Left renal cortex interstitium (tissue), 4 donors: ENCODE measurements around the gene LDLRAD3. TPM values are rescaled to one million over a fixed set of nuclear protein-coding genes. Genes with fewer than 3 reads are reported as not detected.
"Not testable (repeated sequence)": the region's sequence is repeated elsewhere in the genome, so short reads cannot be mapped to it uniquely, and the experiment has no call there.

Experiments used
- DNase-seq, 4 donors: peaks; one replicate each; pipeline ENCODE4 v3.0.0-alpha.2; 2013; ENCODE audit warnings: low read depth in 4 of 4, low spot score in 2 of 4, missing footprints in 1 of 4
- polyA plus RNA-seq, 4 donors: library from polyadenylated mRNA; unstranded; fragments of 120-200 nt; gene quantifications; one replicate each; pipeline ENCODE4 v1.2.1, GENCODE V29; 2013; ENCODE audit not compliant: insufficient read length in 4 of 4

LDLRAD3 gene
- polyA plus RNA-seq, 4 donors: 21.9 to 25.6 (median 24.4) TPM

DNA sequence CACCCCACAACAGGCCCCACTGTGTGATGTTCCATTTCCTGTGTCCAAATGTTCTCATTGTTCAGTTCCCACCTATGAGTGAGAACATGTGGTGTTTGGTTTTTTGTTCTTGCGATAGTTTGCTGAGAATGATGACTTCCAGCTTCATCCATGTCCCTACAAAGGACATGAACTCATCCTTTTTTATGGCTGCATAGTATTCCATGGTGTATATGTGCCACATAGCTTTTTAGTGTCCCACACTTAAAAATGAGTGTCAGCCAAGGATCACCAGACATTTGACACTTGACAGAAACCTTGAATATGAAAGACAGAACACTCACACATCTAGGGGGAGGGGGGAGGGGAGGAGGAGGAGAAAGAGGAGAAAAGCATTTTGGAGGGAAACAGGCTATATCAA is 245.9 kb downstream of the LDLRAD3 start:
- not testable (repeated sequence) for DNase-seq

DNA sequence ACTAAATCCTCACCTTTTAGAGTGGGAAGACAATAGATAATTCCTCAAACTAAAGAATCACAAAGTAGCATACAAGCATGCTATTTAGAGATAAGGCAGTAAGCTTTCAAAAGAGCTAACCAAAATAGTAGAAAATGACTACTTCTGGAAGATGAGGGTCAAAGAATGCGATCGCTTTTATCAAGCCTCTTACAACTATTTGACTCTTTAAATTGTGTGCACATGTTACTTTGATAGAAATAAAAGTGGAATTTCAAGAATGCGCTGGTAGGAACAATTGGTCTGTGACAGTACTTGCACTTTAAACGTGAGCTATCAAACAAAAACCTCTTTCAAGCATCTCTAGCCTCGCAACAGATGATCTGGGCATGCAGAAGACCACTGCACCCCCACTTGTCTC is 248.1 kb downstream of the LDLRAD3 start:
- no peak for DNase-seq

DNA sequence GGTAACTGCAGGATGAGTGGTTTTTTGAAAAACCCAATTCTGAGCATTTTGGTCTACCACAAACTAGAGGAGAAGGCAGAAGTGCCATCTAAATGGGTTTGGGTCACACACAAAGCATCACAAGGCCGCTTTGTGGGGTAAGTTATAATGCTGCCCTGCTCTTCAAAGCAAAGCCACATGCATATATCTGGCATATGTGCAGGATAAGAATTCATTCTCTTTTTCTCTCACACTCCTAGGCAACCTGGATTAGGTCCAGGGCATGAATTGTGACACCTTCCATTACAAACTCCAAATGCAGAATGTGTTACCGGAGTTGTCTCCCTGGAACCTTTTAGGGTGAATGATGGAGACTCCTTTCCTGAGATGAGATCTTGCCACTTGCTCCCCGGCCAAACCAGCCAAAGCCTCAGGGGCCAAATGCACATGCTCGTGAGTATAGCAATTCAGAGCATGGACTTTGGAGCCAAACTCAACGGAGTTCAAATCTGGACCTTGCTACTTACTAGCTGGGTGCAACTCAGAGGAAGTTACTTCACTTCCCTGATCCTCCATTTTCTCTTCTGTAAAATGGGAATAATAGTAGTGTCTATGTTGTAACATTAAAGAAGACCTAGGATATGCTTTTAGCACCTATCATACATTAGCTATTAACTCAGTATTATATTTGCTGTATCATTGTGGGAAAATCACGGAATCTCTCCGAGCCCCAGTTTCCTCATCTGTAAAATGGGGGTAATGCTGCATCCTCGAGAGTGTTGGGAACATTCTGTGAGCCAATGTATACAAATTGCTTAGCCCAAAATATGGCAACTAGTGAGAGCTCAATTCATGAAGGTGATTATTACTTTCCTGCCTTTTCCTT is 248.8 kb downstream of the LDLRAD3 start:
- DNase-seq: no peak

DNA sequence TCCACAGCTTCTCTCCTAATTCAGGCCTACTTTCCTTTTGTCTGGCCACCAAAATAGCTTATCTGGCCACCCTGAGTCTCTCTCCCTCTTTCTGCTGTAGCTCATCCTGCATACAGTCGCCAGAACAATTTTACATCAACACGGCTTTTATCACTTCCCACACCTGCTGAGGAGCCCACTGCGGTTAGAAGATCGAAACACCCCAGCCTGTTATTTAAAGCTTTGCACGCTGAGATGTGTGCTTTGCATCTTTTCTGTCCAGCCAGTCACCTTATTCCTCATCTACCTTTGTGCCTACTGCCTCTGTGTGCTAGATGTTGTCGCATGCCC is 249.4 kb downstream of the LDLRAD3 start:
- no peak for DNase-seq

DNA sequence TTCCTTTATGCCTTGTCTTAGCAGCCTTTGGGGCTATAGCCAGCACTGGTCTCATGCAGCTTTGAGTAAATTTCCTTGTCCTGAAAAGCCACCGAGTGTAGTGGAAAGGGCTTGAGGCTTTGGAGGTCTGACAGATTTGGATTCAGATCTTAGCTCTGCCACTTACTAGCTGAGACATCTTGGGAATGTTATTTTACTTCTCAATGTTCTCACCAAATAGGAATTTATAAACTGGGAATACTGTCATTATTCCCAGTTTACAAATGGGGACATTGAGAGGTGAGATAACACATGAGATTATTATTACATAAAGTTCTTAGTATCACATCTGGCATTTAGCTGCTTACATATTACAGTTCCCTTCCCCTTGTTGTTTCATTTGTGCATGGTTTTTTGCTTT is 249.9 kb downstream of the LDLRAD3 start:
- DNase-seq: no peak

DNA sequence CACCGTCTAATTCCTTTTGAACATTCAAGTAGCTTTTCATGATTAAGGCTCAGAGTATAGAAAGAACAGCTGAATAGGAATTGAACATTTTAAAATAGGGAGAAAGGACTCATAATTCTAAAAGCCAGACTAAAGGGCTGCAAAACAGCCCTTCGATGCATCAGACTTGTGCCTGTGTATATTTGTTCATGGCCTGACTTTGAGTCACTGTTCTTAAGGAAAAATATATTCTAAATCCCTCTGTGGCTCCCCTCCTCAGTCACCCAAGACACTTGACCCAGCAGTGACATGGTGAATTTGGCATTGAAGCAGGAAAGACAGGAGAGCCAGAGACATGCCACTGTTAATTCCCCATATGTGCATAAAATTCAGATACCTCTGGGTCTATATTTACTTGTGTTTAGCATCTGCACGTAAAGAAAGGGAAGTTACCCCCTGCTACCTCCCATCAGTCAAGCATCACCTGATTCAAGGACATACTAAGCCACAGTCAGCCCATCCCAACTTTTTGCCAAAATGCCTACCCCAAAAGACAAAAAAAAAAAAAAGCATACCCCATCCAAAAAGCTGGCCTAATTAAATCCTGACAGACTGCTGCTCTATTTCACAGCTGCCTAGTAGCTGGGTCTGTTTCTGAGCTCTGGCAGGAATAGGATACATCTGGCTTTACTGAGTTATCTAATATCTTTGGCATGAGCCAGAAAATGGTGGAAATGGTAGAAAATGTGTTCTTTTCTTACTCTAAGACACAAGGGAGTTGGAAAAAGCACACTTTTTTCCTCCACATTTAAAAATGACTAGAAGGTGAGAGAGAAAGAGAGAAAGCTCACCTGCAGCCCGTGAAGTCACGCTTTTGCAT is 251.9 kb downstream of the LDLRAD3 start:
- no peak for DNase-seq

DNA sequence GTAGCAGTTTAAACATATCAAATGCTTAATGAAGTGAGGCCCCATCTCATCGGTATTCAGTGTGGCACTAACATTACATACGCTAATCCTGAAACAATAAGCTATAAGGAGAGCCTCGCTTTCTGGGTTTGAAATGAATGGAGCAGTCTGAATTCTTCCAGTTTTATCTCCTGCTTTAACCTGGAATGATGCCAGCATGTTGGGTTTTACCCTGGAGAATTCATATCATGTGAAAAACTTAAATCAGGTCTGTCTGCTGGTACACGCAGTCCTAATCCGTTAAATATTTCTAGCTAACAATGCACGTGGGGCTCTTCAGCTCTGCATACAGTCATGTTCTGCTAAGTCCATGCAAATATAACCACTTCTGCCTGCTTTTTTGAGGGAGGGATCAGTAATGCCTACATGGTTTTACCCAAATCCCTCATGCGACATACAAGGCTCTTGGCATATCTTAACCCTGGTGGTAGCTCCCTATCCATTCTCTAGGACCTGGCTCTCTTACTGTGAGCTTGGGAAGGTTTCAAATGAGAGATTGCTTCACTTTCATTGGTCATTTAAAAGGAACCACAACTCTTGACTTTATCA is 252.6 kb downstream of the LDLRAD3 start:
- no peak for DNase-seq

DNA sequence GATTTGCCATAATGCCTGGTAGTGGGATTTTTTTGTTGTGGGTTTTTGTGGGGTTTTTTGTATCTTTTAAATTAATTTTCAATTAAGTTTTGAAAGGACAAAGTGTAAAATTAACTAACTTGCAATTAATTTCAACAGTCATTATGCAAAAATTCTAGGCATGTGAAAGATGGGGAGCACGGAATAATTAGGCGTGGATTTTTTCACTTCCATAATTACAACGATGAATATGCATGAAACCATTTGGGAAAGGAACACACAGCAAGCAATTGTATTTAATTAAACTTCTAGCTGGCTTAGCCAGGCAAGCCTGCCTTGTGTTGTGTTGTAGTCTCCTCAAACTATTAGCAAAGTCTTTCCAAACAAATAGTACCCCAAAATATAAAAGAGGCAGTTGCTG is 257.5 kb downstream of the LDLRAD3 start:
- no peak for DNase-seq

DNA sequence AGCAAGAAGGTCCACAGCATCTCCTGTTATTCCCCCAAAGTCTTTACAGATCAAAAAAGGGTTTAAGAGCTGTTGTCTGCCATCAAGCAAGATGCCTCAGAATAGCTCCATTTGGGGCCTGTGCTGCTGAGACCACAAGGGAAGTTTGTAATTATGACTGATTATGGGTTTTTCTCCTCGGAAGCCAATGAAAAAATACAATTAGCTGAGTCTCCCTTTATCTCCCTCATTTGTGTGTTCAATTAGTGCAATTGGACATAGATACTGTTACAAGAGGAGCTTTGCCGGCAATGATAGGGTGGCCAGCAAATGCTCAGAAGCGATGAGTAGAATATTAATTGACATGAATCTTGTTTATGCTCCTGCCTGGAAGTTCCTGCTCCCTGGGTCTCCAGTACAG is 261.7 kb downstream of the LDLRAD3 start:
- DNase-seq: no peak

DNA sequence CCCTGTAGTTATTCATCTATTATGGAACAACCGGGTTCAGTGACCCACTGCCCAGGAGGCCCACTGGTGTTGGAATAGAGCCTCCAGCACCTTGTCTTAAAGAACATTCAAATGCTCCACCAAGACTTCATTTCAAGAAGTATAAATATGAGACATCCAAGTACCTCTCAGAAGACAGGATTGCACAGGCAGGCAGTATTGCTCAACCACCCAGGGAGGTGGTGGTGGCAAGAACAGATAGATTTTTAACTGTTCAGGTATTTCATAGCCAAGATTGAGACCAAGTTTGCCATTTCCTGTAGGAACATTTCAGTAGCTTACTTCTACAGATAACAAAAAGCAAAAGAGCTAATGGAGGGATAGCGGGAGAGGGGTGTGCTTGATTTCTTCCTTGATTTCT is 266.7 kb downstream of the LDLRAD3 start:
- no peak for DNase-seq

DNA sequence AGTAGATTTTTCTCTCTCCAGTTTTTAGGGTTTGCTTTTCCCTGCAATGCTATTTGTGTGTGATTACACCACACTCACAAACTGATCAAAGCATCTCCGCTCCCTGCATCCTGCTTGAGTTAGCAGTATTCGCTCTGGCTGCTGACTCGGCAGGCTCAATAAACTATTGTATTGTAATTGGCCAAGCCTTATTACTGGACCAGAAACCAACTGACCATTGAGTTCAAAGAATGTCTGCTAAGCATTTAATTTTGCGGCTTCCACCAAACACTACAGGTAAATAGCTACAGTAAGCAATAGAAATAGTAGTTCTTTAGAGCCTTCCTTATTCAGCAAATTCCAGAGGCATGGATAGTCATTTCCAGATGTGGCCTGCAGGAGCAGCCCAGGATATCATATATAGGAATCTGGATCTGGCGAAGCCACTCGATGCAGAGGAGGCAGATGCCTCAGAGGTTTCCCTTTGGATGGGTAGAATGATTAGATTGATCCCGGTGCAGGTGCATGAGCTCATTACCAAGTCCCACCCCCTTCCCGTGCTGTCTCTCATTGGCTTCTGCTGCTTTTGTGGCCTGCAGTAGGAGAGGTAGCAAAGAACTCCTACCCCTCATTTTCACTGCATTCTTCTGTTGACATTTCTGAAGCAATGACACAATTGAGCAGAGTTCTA is 268.0 kb downstream of the LDLRAD3 start:
- DNase-seq: no peak

DNA sequence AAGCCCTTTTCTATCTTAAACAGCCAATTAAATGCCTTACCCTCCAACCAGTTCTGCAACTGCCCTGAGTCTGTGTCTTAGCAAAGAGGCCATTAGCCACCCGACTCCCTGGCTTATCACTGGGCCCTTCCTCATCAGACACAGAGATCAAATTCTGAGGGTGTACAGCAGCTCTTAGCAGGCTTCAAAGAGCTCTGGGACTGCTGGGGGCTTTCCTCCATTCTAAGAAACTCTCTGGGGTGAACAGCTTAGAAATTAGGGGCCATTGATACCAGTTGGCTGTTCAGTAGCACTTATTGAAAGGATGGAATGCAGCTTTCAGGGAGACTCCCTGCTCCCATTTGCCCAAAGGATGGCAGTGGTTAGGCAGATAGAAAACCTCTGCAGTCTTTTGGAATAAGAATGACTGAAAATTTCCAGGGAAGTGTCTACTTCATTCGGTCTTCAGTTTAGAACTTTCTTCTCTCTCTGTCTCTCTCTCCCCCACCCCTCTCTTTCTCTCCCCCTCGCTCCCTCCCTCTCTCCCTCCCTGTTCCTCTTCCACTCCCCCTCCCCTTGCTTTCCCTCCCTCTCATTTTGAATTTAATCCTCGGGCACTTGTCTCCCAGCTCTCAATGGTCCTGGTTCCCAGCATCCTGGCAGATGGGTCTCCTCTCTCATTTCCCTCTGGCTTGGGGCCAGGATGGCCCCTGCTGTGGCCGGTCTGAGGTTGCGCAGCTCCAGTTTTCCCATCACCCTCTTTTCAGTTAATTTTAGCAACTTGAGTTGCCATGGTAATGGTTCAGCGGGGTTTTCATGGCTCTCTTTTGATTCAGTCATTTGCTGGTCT is 268.9 kb downstream of the LDLRAD3 start:
- DNase-seq: no peak

DNA sequence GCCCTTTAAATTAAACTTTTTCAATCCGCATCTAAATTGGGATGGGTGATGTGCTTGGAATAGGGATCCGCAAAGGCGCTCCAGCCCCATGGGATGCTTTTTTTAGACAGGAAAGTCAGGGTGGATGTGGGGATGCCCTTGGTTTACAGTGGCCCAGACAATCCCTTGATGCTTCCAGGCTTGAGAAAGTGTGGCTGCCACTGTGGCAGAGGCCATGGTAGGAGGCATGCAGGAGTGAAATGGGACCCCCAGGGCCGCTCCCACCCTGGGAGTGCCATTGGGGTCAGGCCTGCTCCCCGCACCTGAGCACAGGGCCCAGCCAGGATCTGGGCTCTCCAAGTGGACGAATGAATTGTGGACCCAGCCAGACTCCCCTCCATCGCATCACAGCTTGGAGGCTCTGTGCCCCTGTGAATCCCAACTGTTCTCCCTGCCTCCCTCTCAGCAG is 269.6 kb downstream of the LDLRAD3 start:
- DNase-seq: no peak

DNA sequence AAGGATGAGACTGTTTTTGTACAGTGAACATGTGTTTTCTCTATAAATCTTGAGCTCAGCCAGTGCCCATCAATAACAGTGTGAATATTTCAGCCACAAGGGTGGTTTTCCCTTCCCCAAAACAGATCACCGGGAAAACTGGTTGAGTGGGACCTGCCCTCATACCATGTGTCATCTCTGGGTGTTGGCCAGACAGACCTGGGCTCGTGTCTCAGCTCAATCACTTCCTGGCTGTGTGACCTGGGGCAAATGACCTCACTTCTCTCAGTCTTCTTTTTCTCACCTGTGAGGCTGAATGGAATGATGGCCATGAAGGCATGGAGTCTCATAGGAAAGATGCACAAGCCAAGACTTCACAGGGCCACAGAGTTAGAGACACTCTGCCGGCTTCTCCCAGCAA is 270.6 kb downstream of the LDLRAD3 start:
- DNase-seq: no peak

DNA sequence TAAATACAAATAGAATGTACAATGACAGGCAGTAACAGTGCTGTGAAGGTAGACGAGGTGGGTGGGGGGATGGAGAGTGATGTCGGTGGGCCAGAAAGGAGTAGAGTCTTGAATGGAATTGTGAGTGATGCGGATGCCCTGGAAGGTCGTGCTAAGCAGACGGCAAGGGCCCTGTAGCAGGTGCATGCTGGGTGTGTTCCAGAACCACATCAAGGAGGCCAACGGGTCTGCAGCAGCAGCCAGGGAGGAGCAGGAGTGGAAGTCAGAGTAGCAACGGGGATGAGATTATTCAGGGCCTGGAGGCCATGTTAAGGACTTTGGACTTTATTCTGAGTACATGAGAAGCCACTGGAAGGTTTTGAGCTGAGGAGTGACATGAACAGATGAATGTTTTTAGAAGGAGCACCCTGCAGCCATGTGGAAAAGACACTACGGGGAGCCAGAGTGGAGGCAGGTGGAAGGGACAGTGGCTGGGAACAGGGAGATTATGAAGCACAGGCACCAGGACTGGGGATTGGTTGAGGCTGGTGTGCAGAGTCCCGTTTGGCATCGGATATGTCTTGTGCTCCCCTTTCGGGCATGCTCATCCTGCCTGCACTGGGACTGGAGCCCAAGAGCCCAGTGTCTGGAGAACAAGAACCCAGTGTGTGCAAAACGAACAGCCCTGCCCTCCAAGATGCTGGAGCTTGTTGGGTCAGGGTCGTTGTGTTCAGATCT is 271.3 kb downstream of the LDLRAD3 start:
- no peak for DNase-seq

DNA sequence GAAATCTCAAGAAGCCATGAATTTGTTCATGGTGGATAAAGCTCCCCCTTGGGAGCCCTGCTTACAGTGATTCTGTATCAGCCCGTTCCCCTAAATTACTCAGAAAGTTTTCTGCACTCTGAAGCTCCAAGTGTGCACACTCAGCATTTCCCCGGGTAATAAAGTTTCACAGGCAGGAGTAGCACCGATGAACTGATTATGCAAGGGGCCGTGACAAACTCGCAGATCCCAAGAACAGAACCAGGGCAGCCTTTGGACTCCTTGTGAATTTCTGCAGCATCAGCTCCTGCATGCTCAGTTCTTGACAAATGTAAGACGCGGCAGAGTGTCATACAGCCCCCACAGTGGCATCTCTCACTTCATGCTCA is 271.8 kb downstream of the LDLRAD3 start:
- no peak for DNase-seq

DNA sequence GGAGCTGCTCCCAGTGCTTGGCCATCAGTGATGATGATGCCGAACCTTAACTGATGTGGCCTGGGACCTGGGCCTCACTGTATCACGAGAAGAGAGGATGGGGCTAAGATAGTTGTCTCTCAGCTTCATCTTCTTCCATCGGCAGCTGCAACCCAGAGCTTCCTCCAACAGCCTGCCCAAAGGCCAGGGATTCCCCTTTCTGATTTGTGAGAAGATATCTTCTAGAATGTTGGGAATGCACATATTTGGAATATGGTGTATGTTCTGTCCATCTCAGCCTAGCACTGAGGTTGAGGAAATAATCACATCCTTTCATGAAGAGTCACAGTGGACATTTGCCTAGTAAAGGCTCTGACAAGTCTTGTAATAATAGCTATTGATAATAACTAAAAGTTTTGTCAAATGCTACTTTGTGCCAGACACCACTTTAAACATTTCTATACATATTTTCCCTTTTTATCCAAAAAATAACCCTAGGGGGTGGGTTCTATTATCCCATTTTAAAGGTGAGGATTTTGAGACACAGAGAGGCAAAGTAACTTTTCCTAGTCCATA is 272.3 kb downstream of the LDLRAD3 start:
- no peak for DNase-seq

DNA sequence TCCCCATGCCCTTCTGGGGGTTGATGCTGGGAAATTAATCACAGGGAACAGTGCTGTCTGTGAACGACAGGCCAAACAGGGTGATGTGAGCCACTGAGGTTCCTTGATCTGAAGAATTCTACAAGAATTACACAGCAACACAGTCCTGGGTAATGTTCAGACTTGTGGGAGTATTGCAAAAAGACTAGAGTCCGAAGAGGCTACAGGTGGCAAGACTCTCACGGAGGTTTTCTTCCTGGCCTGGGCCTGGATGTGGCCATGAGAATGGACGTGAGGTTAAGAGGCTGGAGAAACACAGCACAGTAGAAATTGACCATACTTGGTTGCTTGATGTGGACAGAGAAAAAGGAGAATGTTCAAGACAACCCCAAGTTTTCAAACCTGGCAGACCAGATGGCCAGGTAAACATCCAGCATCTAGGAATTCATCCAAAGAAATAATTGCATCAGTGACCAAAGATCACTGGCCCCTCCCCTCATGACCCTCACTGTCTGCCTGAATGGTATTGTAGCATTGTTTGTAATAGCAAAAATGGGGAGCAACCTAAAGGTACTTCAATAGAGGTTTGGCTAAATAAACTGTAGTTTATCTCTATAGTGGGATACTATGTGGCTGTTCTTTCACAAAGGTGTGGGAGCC is 274.5 kb downstream of the LDLRAD3 start:
- no peak for DNase-seq

DNA sequence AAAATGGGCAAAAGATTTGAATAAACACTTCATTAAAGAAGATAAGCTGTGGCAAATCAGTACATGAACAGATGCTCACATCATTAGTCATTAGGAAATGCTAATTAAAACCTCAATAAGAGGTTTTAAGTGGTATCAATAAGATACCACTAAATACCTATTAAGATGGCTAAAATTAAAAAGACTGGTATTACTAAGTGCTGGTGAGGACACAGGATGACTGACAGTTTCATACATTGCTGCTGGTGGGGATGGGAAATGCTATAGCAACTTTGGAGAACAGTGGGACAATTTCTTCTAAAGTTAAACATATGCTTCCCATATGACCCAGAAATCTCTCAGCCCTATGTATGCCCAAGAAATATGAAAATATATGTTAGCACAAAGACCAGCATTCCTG is 276.1 kb downstream of the LDLRAD3 start:
- no peak for DNase-seq
